H9 (cell line): ENCODE results near the gene NAIF1. TPM values are rescaled to one million over a fixed set of nuclear protein-coding genes. Genes with fewer than 3 reads are reported as not detected.

Source experiments
- DNase-seq: peaks from one replicate; pipeline ENCODE4 v3.0.0-alpha.2; 2017
- H2AFZ ChIP-seq: one replicate; pipeline ENCODE4 v1.6.1; 2013; ENCODE audit warnings: mild to moderate bottlenecking, low read length, control low read depth, moderate library complexity
- H2AK5ac ChIP-seq: 2 replicates; pipeline ENCODE4 v1.6.1; 2013; ENCODE audit warnings: low read length, control low read depth, mixed read lengths; ENCODE audit not compliant: insufficient read length
- H2BK120ac ChIP-seq: one replicate; pipeline ENCODE4 v1.6.1; 2013; ENCODE audit warnings: low read depth, mild to moderate bottlenecking, low read length, control low read depth, inconsistent platforms; ENCODE audit not compliant: poor library complexity, severe bottlenecking
- H2BK12ac ChIP-seq: 2 replicates; pipeline ENCODE4 v1.6.1; 2013; ENCODE audit warnings: low read length, control low read depth, mixed read lengths, low read depth; ENCODE audit not compliant: insufficient read length
- H2BK15ac ChIP-seq: 2 replicates; pipeline ENCODE4 v1.6.1; 2013; ENCODE audit warnings: low read depth, low read length, control low read depth
- H2BK20ac ChIP-seq: one replicate; pipeline ENCODE4 v1.6.1; 2013; ENCODE audit warnings: low read depth, mild to moderate bottlenecking, low read length, control low read depth, inconsistent platforms; ENCODE audit not compliant: poor library complexity, severe bottlenecking
- H2BK5ac ChIP-seq: 2 replicates; pipeline ENCODE4 v1.6.1; 2013; ENCODE audit warnings: low read length, control low read depth, mixed read lengths; ENCODE audit not compliant: insufficient read length
- H3K14ac ChIP-seq: 2 replicates; pipeline ENCODE4 v1.6.1; 2013; ENCODE audit warnings: low read length, control low read depth; ENCODE audit not compliant: insufficient read depth
- H3K18ac ChIP-seq: 2 replicates; pipeline ENCODE4 v1.6.1; 2013; ENCODE audit warnings: low read depth, mild to moderate bottlenecking, mixed read lengths, low read length, control low read depth; ENCODE audit not compliant: insufficient read length
- H3K23ac ChIP-seq: 2 replicates; pipeline ENCODE4 v1.6.1; 2013; ENCODE audit warnings: low read length, control low read depth, mixed read lengths, low read depth; ENCODE audit not compliant: insufficient read length
- H3K23me2 ChIP-seq: 2 replicates; pipeline ENCODE4 v1.6.1; 2013; ENCODE audit warnings: low read depth, mild to moderate bottlenecking, mixed read lengths, low read length, control low read depth; ENCODE audit not compliant: insufficient read length, poor library complexity, severe bottlenecking
- H3K27ac ChIP-seq: 2 replicates; pipeline ENCODE4 v1.5.1; 2013; ENCODE audit warnings: low read length, control low read depth, mixed read lengths, low read depth; ENCODE audit not compliant: insufficient read length
- H3K27me3 ChIP-seq: 2 replicates; pipeline ENCODE4 v1.6.1; 2013; ENCODE audit warnings: low read length, control low read depth, inconsistent platforms; ENCODE audit not compliant: insufficient read depth
- H3K4ac ChIP-seq: 2 replicates; pipeline ENCODE4 v1.6.1; 2013; ENCODE audit warnings: low read depth, mild to moderate bottlenecking, control low read depth, inconsistent platforms, low read length, moderate library complexity
- H3K4me1 ChIP-seq: 2 replicates; pipeline ENCODE4 v1.6.1; 2013; ENCODE audit warnings: low read length, control low read depth, inconsistent platforms; ENCODE audit not compliant: insufficient read depth
- H3K4me2 ChIP-seq: 2 replicates; pipeline ENCODE4 v1.6.1; 2013; ENCODE audit warnings: low read length, control low read depth, mixed read lengths; ENCODE audit not compliant: insufficient read length, insufficient read depth
- H3K56ac ChIP-seq: 2 replicates; pipeline ENCODE4 v1.6.1; 2013; ENCODE audit warnings: low read depth, mild to moderate bottlenecking, mixed read lengths, low read length, control low read depth; ENCODE audit not compliant: insufficient read length
- H3K79me1 ChIP-seq: 2 replicates; pipeline ENCODE4 v1.6.1; 2013; ENCODE audit warnings: low read depth, mild to moderate bottlenecking, moderate library complexity, low read length, control low read depth, inconsistent platforms; ENCODE audit not compliant: insufficient read depth, poor library complexity, severe bottlenecking
- H3K79me2 ChIP-seq: 2 replicates; pipeline ENCODE4 v1.6.1; 2013; ENCODE audit warnings: low read length, control low read depth, inconsistent platforms; ENCODE audit not compliant: insufficient read depth
- H3K9ac ChIP-seq: 2 replicates; pipeline ENCODE4 v1.6.1; 2013; ENCODE audit warnings: low read length, control low read depth, mixed read lengths; ENCODE audit not compliant: insufficient read length; ENCODE audit errors: extremely low read depth
- H3K9me3 ChIP-seq: one replicate; pipeline ENCODE4 v1.6.1; 2013; ENCODE audit warnings: low read depth, low read length, inconsistent platforms; ENCODE audit not compliant: control insufficient read depth
- H3T11ph ChIP-seq: one replicate; pipeline ENCODE4 v1.6.1; 2013; ENCODE audit warnings: mild to moderate bottlenecking, low read length, control low read depth, inconsistent platforms
- H4K20me1 ChIP-seq: one replicate; pipeline ENCODE4 v1.6.1; 2013; ENCODE audit not compliant: control insufficient read depth, insufficient read length, insufficient read depth
- H4K5ac ChIP-seq: 2 replicates; pipeline ENCODE4 v1.6.1; 2013; ENCODE audit warnings: low read depth, mild to moderate bottlenecking, mixed read lengths, low read length, control low read depth; ENCODE audit not compliant: insufficient read length
- H4K8ac ChIP-seq: replicated peaks from 2 replicates; pipeline ENCODE4 v1.6.1; 2013; ENCODE audit warnings: low read length, control low read depth, mixed read lengths, low read depth; ENCODE audit not compliant: insufficient read length
- H4K91ac ChIP-seq: 2 replicates; pipeline ENCODE4 v1.6.1; 2013; ENCODE audit warnings: low read depth, mild to moderate bottlenecking, moderate library complexity, mixed read lengths, low read length, control low read depth; ENCODE audit not compliant: insufficient read length
- H3K27ac Mint-ChIP-seq, 3 experiments: 2 replicates in 2 of 3; 3 replicates in 1 of 3; pipeline ENCODE4 v1.8.0; 2020 to 2021; ENCODE audit warnings: mixed read lengths in 3 of 3, mild to moderate bottlenecking in 1 of 3, moderate library complexity in 1 of 3
- H3K27me3 Mint-ChIP-seq: 2 replicates; pipeline ENCODE4 v1.8.0; 2021; ENCODE audit warnings: low read depth, mild to moderate bottlenecking, moderate library complexity, mixed read lengths
- H3K36me3 Mint-ChIP-seq, 3 experiments: 2 replicates in 2 of 3; 3 replicates in 1 of 3; pipeline ENCODE4 v1.8.0; 2020 to 2021; ENCODE audit warnings: low read depth in 3 of 3, mixed read lengths in 3 of 3; ENCODE audit not compliant: insufficient read depth in 1 of 3
- H3K4me1 Mint-ChIP-seq, 2 experiments: 2 replicates each; pipeline ENCODE4 v1.8.0; 2020; ENCODE audit warnings: mixed read lengths in 2 of 2
- H3K4me3 Mint-ChIP-seq, 2 experiments: 2 replicates in 1 of 2; 3 replicates in 1 of 2; pipeline ENCODE4 v1.8.0; 2020 to 2021; ENCODE audit warnings: mild to moderate bottlenecking in 2 of 2, mixed read lengths in 2 of 2, moderate library complexity in 1 of 2
- H3K9me3 Mint-ChIP-seq, 2 experiments: 2 replicates in 1 of 2; 3 replicates in 1 of 2; pipeline ENCODE4 v1.8.0; 2020; ENCODE audit warnings: mild to moderate bottlenecking in 2 of 2, mixed read lengths in 2 of 2, moderate library complexity in 1 of 2
- WGBS: extraction: QIAGEN DNeasy Blood & Tissue Kit; methylation state at CpG from one replicate; pipeline ENCODE4 v1.1.7; 2013; ENCODE audit warnings: missing lambda C conversion rate, low lambda C conversion rate, mixed read lengths; ENCODE audit not compliant: insufficient read length; ENCODE audit errors: extremely low coverage; 5-methylcytosine and 5-hydroxymethylcytosine counted together
- total RNA-seq: library from RNA; stranded (reverse); gene quantifications from 2 replicates; pipeline ENCODE4 v1.2.1, GENCODE V29; 2021
- TF ChIP-seq, protein P1 (sequence below): fragments of 200-600 bp; sonication (generic); conservative IDR thresholded peaks from 3 replicates; pipeline ENCODE4 v1.8.0; 2021; ENCODE audit warnings: antibody characterized with exemption, mild to moderate bottlenecking

The NAIF1 gene
- total RNA-seq, 1 experiment from 2014 or later: 6.3 TPM

DNA sequence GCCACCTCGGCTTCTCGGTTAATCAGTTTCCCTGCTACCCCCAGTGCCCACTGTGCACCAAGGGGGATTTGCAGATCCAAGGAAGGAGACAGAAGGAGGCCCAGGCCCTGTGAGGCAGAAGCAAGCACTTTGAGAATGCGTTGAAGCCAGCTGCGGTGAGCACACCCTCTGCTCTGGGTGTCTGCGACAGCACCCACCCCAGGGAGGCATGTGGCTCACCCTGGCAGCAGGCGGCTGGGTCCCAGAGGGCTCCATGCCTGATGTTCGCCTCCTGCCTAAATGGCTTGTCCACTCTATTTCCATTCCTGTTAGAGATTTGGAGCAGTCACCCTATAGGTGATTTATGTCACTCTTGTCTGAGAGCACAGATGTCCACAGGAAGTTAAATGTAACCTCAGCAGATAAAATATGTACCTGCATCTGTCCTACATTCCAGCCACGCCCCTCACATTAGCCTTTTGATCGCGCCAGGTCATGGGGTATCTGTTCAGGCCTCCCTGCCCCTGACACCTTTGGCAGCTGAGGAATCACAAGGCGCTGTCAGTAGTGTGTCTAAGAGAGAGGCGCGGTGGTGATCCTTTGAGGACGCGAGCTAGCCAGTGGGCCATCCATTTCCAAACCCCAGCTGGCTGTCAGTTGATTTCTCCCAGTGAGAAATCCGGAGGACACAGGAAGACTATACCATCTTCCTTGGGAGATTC lies 32.3 kb upstream of the NAIF1 start:
- Histone ChIP-seq H3K9ac (peak overlapping the region; percentile 72), H3K79me2 (peaks cover 7% of the 10 kb centered on the region; the same call in 1 of the 2 replicates), H2BK15ac (no peak overlapping the region), H3K79me1 (peaks cover 3% of the 10 kb centered on the region), H3K27ac (peak overlapping the region; percentile 92), H2BK5ac (peak overlapping the region; percentile 18), H3K4me1 (peaks cover 5% of the 10 kb centered on the region; the same call in 1 of the 2 replicates), H2AK5ac (peak overlapping the region; percentile 54), H3K9me3 (no peaks in the 10 kb centered on the region), H2BK120ac (no peak overlapping the region), H4K20me1 (no peaks in the 10 kb centered on the region), H3K23me2 (peaks cover 10% of the 10 kb centered on the region), H4K91ac (peak overlapping the region; percentile 87), H3K4me2 (peak overlapping the region; percentile 76), H2BK12ac (peak overlapping the region; percentile 98), H3K4ac (0 out of 2 replicates have a peak overlapping the region, but pooled peaks have one; percentile 57), H2AFZ (no peak overlapping the region), H3T11ph (no peak overlapping the region), H3K23ac (no peak overlapping the region), H3K56ac (no peak overlapping the region), H3K18ac (peak overlapping the region; percentile 94), H3K27me3 (no peaks in the 10 kb centered on the region), H3K14ac (peak overlapping the region; percentile 59), H2BK20ac (no peak overlapping the region), H4K8ac (peak overlapping the region; percentile 25), H4K5ac (peak overlapping the region; percentile 29)
- no CpG with 5 or more reads among the region's 16 CpGs for WGBS
- H3K36me3 Mint-ChIP-seq: peaks cover 19 to 35% (median 34%) of the 10 kb centered on the region in 3 experiments; a peak in 6 of 7 replicates
- DNase-seq: no peak
- H3K4me3 Mint-ChIP-seq: peak overlapping the region; percentile 84 to 89
- H3K4me1 Mint-ChIP-seq: peaks cover 54 to 63% of the 10 kb centered on the region in 2 experiments
- no peaks in the 10 kb centered on the region for H3K27me3 Mint-ChIP-seq
- H3K27ac Mint-ChIP-seq: peak overlapping the region; percentile 99; a peak in 5 of 7 replicates
- TF ChIP-seq, protein P1, sequence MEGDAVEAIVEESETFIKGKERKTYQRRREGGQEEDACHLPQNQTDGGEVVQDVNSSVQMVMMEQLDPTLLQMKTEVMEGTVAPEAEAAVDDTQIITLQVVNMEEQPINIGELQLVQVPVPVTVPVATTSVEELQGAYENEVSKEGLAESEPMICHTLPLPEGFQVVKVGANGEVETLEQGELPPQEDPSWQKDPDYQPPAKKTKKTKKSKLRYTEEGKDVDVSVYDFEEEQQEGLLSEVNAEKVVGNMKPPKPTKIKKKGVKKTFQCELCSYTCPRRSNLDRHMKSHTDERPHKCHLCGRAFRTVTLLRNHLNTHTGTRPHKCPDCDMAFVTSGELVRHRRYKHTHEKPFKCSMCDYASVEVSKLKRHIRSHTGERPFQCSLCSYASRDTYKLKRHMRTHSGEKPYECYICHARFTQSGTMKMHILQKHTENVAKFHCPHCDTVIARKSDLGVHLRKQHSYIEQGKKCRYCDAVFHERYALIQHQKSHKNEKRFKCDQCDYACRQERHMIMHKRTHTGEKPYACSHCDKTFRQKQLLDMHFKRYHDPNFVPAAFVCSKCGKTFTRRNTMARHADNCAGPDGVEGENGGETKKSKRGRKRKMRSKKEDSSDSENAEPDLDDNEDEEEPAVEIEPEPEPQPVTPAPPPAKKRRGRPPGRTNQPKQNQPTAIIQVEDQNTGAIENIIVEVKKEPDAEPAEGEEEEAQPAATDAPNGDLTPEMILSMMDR: no peak
- no peaks in the 10 kb centered on the region for H3K9me3 Mint-ChIP-seq
